Articular chondrocyte of knee joint (primary cell): Measurements from ENCODE around the gene JMY. TPM values are rescaled to one million over a fixed set of nuclear protein-coding genes. Genes with fewer than 3 reads are reported as not detected.

Source experiments
- small RNA-seq: library from RNA; depleted of rRNA; stranded (forward); fragments of <200 nt; gene quantifications from one replicate; pipeline ENCODE3, GENCODE V24; 2012
- total RNA-seq: library from RNA; depleted of rRNA; stranded (reverse); fragments of >200 nt; gene quantifications from 2 replicates; pipeline ENCODE4 v1.2.3, GENCODE V29; 2012

JMY gene
- 20.9 TPM in 2 replicates for total RNA-seq

GRCh38 chr5:79235634-79236361 is at the start of gene JMY:
Gene JMY, plus strand, starts transcription at chr5:79236131. Its CDS starts 520 bp downstream, at chr5:79236651.

Small RNAs within 50 kb of the gene (small RNA-seq; reads per million reads assigned to genes)
- gene AC016559.1 (not detected), gene RF00425 (not detected)

Other genes with a start within 250 kb of the JMY start
- 7.2 and 8.4 TPM in 2 replicates for gene DMGDH, start 166.5 kb upstream of the JMY start, total RNA-seq
- gene BHMT2, start 166.4 kb upstream of the JMY start, total RNA-seq = 14.9 TPM in 2 replicates
- gene BHMT, start 124.3 kb upstream of the JMY start, total RNA-seq = 0.39 and 2.5 TPM in 2 replicates